A172 (cell line): ENCODE measurements around the gene HMGN1. TPM values are rescaled to one million over a fixed set of nuclear protein-coding genes. Genes with fewer than 3 reads are reported as not detected.

Experiments used
- DNase-seq: peaks from one replicate; pipeline ENCODE4 v3.0.0-alpha.2; 2015; ENCODE audit warnings: low spot score
- total RNA-seq: library from RNA; depleted of rRNA; stranded (reverse); fragments of >200 nt; shearing (Covaris generic); gene quantifications from 2 replicates; pipeline ENCODE4 v1.2.3, GENCODE V29; 2014; rRNA removed

HMGN1 gene
- total RNA-seq, 1 experiment from 2014 or later, result 562 TPM

- DNase-seq, result no peak
Observed at GRCh38 chr21:39307466-39307865, 41.4 kb downstream of the HMGN1 start.

GRCh38 chr21:39300587-39300986, 48.3 kb downstream of the HMGN1 start:
- DNase-seq, result no peak

- DNase-seq, result no peak
Observed at GRCh38 chr21:39296891-39297290, 52.0 kb downstream of the HMGN1 start.

Other genes starting within 250 kb of the HMGN1 start
- gene PSMG1, start 165.6 kb downstream of the HMGN1 start, total RNA-seq, result 162 and 207 TPM in 2 replicates
- 40.5 and 46.9 TPM in 2 replicates for gene BRWD1, start 35.5 kb downstream of the HMGN1 start, total RNA-seq
- gene LCA5L, start 96.7 kb upstream of the HMGN1 start, total RNA-seq, result 2.7 and 3.4 TPM in 2 replicates
- 5.8 TPM in 2 replicates for gene SH3BGR, start 102.9 kb upstream of the HMGN1 start, total RNA-seq